GM19452 (cell line): ENCODE results near the gene UBE2Q2.
"Not testable (repeated sequence)": the region's sequence is repeated elsewhere in the genome, so short reads cannot be mapped to it uniquely, and the experiment has no call there.

ENCODE experiments used
- ATAC-seq: cut with Tn5 transposase; IDR thresholded peaks from one replicate; pipeline ENCODE4 v1.9.1; 2021; ENCODE audit not compliant: unreplicated experiment

The UBE2Q2 gene

GRCh38 chr15:75864213-75865059 lies 21.2 kb downstream of the UBE2Q2 start:
- ATAC-seq, result no peak

GRCh38 chr15:75866045-75866444 lies 22.8 kb downstream of the UBE2Q2 start:
- not testable (repeated sequence) for ATAC-seq

- ATAC-seq, result no peak
Measured at GRCh38 chr15:75866916-75867315, 23.7 kb downstream of the UBE2Q2 start.

- ATAC-seq, result no peak
Measured at GRCh38 chr15:75867449-75867848, 24.2 kb downstream of the UBE2Q2 start.

- no peak for ATAC-seq
Measured at GRCh38 chr15:75868019-75868418, 24.8 kb downstream of the UBE2Q2 start.

- ATAC-seq, result no peak
Measured at GRCh38 chr15:75869446-75869845, 26.2 kb downstream of the UBE2Q2 start.

- ATAC-seq, result not testable (repeated sequence)
Measured at GRCh38 chr15:75871589-75871988, 28.3 kb downstream of the UBE2Q2 start.

GRCh38 chr15:75872403-75872990 lies 29.2 kb downstream of the UBE2Q2 start:
- no peak for ATAC-seq

- no peak for ATAC-seq
Measured at GRCh38 chr15:75884041-75884440, 40.8 kb downstream of the UBE2Q2 start.

- ATAC-seq, result no peak
Measured at GRCh38 chr15:75887178-75887577, 43.9 kb downstream of the UBE2Q2 start.

- ATAC-seq, result no peak
Measured at GRCh38 chr15:75891895-75892294, 48.6 kb downstream of the UBE2Q2 start.

- ATAC-seq, result no peak
Measured at GRCh38 chr15:75895731-75896130, 52.5 kb downstream of the UBE2Q2 start.

- ATAC-seq, result no peak
Measured at GRCh38 chr15:75900577-75900976, 57.3 kb downstream of the UBE2Q2 start.

- ATAC-seq, result no peak
Measured at GRCh38 chr15:75902129-75902557, 58.9 kb downstream of the UBE2Q2 start.

GRCh38 chr15:75903331-75904239 lies 60.3 kb downstream of the UBE2Q2 start, which contains the start of gene FBXO22:
Gene FBXO22, plus strand, starts transcription at chr15:75903878. Its CDS starts 86 bp downstream, at chr15:75903964.
- ATAC-seq, result peak; percentile 93

- ATAC-seq, result no peak
Measured at GRCh38 chr15:75905231-75905630, 62.0 kb downstream of the UBE2Q2 start.

GRCh38 chr15:75910355-75910754 lies 67.1 kb downstream of the UBE2Q2 start:
- ATAC-seq, result not testable (repeated sequence)

- ATAC-seq, result no peak
Measured at GRCh38 chr15:75916978-75917377, 73.7 kb downstream of the UBE2Q2 start.

GRCh38 chr15:75918135-75918534 lies 74.9 kb downstream of the UBE2Q2 start:
- no peak for ATAC-seq

- no peak for ATAC-seq
Measured at GRCh38 chr15:75920079-75920478, 76.8 kb downstream of the UBE2Q2 start.
